Measurements from ENCODE around the gene RWDD1. TPM values are rescaled to one million over a fixed set of nuclear protein-coding genes. Genes with fewer than 3 reads are reported as not detected.

RWDD1 gene
- total RNA-seq, 2 experiments from 2014 or later = 33.4 to 38.2 TPM

DNA sequence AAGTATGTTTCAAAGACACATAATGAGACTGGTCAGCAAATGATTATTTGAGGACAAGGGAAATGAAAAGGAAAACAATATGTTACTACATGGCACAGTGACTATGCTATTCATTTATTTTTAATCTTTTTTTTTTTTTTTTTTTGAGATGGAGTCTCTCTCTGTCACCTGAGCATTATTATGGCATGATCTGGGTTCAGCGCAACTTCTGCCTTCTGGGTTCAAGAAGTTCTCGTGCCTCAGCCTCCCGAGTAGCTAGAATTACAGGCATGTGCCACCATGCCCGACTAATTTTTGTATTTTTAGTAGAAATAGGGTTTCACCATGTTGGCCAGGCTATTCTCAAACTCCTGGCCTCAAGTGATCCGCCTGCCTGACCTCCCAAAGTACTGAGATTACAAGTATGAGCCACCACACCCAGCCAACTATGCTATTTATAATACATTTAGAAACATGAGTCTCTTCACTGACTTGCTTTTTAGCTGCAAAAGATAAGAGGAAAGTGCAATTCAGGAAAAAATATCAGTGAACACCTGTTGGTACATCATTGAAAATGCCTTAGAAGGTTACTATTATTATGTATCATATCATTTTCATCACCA is 14.4 kb upstream of the RWDD1 start:
- no peak for DNase-seq (ENCODE audit: low spot score)
- ChIA-PET CTCF (ENCODE audit: unreplicated experiment) (no interaction called here), POLR2A (interaction anchor here (0.7 kb wide), 1 partner anchor 167 kb away, joined by 4 read pairs; no protein-coding TSS in a partner anchor)
- H3K79me2 ChIP-seq (ENCODE audit: insufficient read depth, low read depth, low read length) = no peaks in the 10 kb centered on the region
- no peak overlapping the region for H3K27ac ChIP-seq (ENCODE audit: low read depth, low read length, poor library complexity, severe bottlenecking)
- H3K9me2 ChIP-seq (ENCODE audit: insufficient read depth, low read length) = no peaks in the 10 kb centered on the region
- no TSS peak for BruUV-seq (replicated peaks)
- intact Hi-C loops (cut with micrococcal nuclease; ENCODE audit: unreplicated experiment) = no loop called here
- H3K4me3 ChIP-seq (ENCODE audit: low read depth, low read length, poor library complexity, severe bottlenecking) = no peak overlapping the region
- no peaks in the 10 kb centered on the region for H3K9me3 ChIP-seq (ENCODE audit: low read length)
- TF ChIP-seq, protein P1, sequence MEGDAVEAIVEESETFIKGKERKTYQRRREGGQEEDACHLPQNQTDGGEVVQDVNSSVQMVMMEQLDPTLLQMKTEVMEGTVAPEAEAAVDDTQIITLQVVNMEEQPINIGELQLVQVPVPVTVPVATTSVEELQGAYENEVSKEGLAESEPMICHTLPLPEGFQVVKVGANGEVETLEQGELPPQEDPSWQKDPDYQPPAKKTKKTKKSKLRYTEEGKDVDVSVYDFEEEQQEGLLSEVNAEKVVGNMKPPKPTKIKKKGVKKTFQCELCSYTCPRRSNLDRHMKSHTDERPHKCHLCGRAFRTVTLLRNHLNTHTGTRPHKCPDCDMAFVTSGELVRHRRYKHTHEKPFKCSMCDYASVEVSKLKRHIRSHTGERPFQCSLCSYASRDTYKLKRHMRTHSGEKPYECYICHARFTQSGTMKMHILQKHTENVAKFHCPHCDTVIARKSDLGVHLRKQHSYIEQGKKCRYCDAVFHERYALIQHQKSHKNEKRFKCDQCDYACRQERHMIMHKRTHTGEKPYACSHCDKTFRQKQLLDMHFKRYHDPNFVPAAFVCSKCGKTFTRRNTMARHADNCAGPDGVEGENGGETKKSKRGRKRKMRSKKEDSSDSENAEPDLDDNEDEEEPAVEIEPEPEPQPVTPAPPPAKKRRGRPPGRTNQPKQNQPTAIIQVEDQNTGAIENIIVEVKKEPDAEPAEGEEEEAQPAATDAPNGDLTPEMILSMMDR (conservative IDR thresholded peaks at IDR 0.05; ENCODE audit: low read length) = no peak
- no peak for TF ChIP-seq EZH2phosphoT487 (IDR thresholded peaks at IDR 0.05; ENCODE audit: borderline replicate concordance, low read depth, low read length)
- H3K36me3 ChIP-seq (ENCODE audit: insufficient read depth, low read length) = no peaks in the 10 kb centered on the region
- H4K20me1 ChIP-seq (ENCODE audit: insufficient read depth, low read length) = no peaks in the 10 kb centered on the region
- H3K4me1 ChIP-seq (ENCODE audit: insufficient read depth, low read length, poor library complexity, severe bottlenecking) = no peaks in the 10 kb centered on the region
- no peak overlapping the region for H3K4me2 ChIP-seq (ENCODE audit: low read length)
- no peak overlapping the region for H2AFZ ChIP-seq (ENCODE audit: low read length)

DNA sequence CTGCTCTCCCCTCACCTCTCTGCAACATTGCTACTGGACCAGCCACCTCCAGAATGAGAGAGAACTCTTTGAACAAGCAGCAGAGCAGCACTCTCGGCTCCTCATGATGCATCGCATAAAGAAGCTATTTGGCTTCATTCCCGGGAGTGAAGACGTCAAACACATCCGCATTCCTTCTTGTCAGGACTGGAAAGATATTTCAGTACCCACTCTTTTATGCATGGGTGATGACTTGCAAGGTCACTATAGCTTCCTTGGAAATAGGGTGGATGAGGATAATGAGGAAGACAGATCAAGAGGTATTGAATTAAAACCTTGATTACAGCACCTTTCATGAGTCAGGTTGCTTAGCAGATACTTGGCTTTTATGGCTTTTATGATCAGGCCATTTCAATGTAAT is 13.4 kb upstream of the RWDD1 start:
- Histone ChIP-seq H4K20me1 (ENCODE audit: insufficient read depth, low read length) (no peaks in the 10 kb centered on the region), H3K79me2 (ENCODE audit: insufficient read depth, low read depth, low read length) (no peaks in the 10 kb centered on the region), H3K4me1 (ENCODE audit: insufficient read depth, low read length, poor library complexity, severe bottlenecking) (no peaks in the 10 kb centered on the region), H3K27ac (ENCODE audit: low read depth, low read length, poor library complexity, severe bottlenecking) (no peak overlapping the region), H3K4me3 (ENCODE audit: low read depth, low read length, poor library complexity, severe bottlenecking) (no peak overlapping the region), H3K4me2 (ENCODE audit: low read length) (no peak overlapping the region), H2AFZ (ENCODE audit: low read length) (no peak overlapping the region), H3K36me3 (ENCODE audit: insufficient read depth, low read length) (no peaks in the 10 kb centered on the region), H3K9me3 (ENCODE audit: low read length) (no peaks in the 10 kb centered on the region), H3K9me2 (ENCODE audit: insufficient read depth, low read length) (no peaks in the 10 kb centered on the region)
- CTCF ChIA-PET (ENCODE audit: unreplicated experiment) = interaction anchor here (1.1 kb wide), 1 partner anchor 16 kb away, joined by 5 read pairs; no protein-coding TSS in a partner anchor
- no TSS peak for BruUV-seq (replicated peaks)
- POLR2A ChIA-PET = interaction anchor here (0.6 to 0.7 kb wide), 2 partner anchors 113 to 122 kb away, joined by 3 read pairs; no protein-coding TSS in a partner anchor
- TF ChIP-seq EZH2phosphoT487 (IDR thresholded peaks at IDR 0.05; ENCODE audit: borderline replicate concordance, low read depth, low read length) = no peak
- TF ChIP-seq, protein P1 (conservative IDR thresholded peaks at IDR 0.05; ENCODE audit: low read length) = no peak
- no peak for DNase-seq (ENCODE audit: low spot score)
- intact Hi-C loops (cut with micrococcal nuclease; ENCODE audit: unreplicated experiment) = no loop called here

DNA sequence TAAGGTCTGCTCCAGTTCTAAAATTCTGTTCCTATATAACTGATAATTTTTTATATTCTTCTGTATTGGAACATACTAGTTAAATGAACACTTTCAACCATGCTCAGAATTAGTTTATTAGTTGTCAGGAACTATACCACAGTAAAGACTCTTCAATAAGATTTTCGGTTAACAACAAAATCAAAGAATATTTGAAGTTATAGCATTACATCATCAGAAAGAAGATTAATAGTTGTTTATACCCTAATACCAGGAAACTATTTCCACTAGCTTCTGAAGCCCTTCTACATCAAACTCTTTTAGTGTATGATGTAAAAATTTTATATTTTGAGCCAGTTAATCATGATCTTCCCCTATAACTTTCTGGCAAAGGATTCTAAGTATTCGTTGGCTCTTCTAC is 11.2 kb upstream of the RWDD1 start:
- Histone ChIP-seq H2AFZ (ENCODE audit: low read length) (no peak overlapping the region), H3K4me2 (ENCODE audit: low read length) (no peak overlapping the region), H4K20me1 (ENCODE audit: insufficient read depth, low read length) (no peaks in the 10 kb centered on the region), H3K9me2 (ENCODE audit: insufficient read depth, low read length) (no peaks in the 10 kb centered on the region), H3K27ac (ENCODE audit: low read depth, low read length, poor library complexity, severe bottlenecking) (no peak overlapping the region), H3K79me2 (ENCODE audit: insufficient read depth, low read depth, low read length) (no peaks in the 10 kb centered on the region), H3K36me3 (ENCODE audit: insufficient read depth, low read length) (no peaks in the 10 kb centered on the region), H3K9me3 (ENCODE audit: low read length) (no peaks in the 10 kb centered on the region), H3K4me1 (ENCODE audit: insufficient read depth, low read length, poor library complexity, severe bottlenecking) (no peaks in the 10 kb centered on the region), H3K4me3 (ENCODE audit: low read depth, low read length, poor library complexity, severe bottlenecking) (no peak overlapping the region)
- ChIA-PET CTCF (ENCODE audit: unreplicated experiment) (interaction anchor here (1.2 to 1.5 kb wide), 2 partner anchors 11 to 291 kb away, joined by 6 to 8 read pairs; partner anchors contain the start of gene RWDD1), POLR2A (interaction anchor here (0.7 to 1.7 kb wide), 4 partner anchors 8 to 116 kb away, joined by 3 to 10 read pairs (median 6); partner anchors contain the start of gene RWDD1)
- no peak for DNase-seq (ENCODE audit: low spot score)
- intact Hi-C loops (cut with micrococcal nuclease; ENCODE audit: unreplicated experiment) = loop anchor here (2.0 kb wide), 2 partner anchors 23 to 341 kb away; no protein-coding TSS in a partner anchor
- TF ChIP-seq, protein P1 (conservative IDR thresholded peaks at IDR 0.05; ENCODE audit: low read length) = no peak
- TF ChIP-seq EZH2phosphoT487 (IDR thresholded peaks at IDR 0.05; ENCODE audit: borderline replicate concordance, low read depth, low read length) = no peak
- BruUV-seq (replicated peaks) = no TSS peak

All from OCI-LY7 (cell line).